Measurements from ENCODE around the gene MGRN1. TPM values are rescaled to one million over a fixed set of nuclear protein-coding genes. Genes with fewer than 3 reads are reported as not detected.

Gene MGRN1
- total RNA-seq, 3 donors from 2014 or later, result 72.3 to 80.2 (median 77.0) TPM

- ATAC-seq (no peak), DNase-seq (no peak)
- TF ChIP-seq CTCF (IDR thresholded peaks at IDR 0.05), result no peak
- H3K4me1 ChIP-seq (ENCODE audit: low read depth), result peaks cover 13% of the 10 kb centered on the region
- no peak overlapping the region for H3K4me3 ChIP-seq
- intact Hi-C loops (cut with DNase I, micrococcal nuclease), result no loop called here
- peaks cover 4% of the 10 kb centered on the region for H3K9me3 ChIP-seq
- no peaks in the 10 kb centered on the region for H3K36me3 ChIP-seq (ENCODE audit: low read depth)
These were observed 1.8 kb downstream of the MGRN1 start for GRCh38 chr16:4626396-4626795.

GRCh38 chr16:4628283-4628682 lies 3.7 kb downstream of the MGRN1 start:
- Histone ChIP-seq H3K4me3 (no peak overlapping the region), H3K36me3 (ENCODE audit: low read depth) (no peaks in the 10 kb centered on the region), H3K4me1 (ENCODE audit: low read depth) (peaks cover 13% of the 10 kb centered on the region), H3K9me3 (peaks cover 6% of the 10 kb centered on the region)
- no peak for TF ChIP-seq CTCF (IDR thresholded peaks at IDR 0.05)
- DNase-seq (no peak), ATAC-seq (no peak)
- intact Hi-C loops (cut with DNase I, micrococcal nuclease), result no loop called here

GRCh38 chr16:4631444-4631843 lies 6.8 kb downstream of the MGRN1 start:
- DNase-seq (no peak), ATAC-seq (no peak)
- intact Hi-C loops (cut with DNase I, micrococcal nuclease), result no loop called here
- Histone ChIP-seq H3K4me3 (no peak overlapping the region), H3K36me3 (ENCODE audit: low read depth) (no peaks in the 10 kb centered on the region), H3K9me3 (peaks cover 6% of the 10 kb centered on the region), H3K4me1 (ENCODE audit: low read depth) (peaks cover 4% of the 10 kb centered on the region)
- TF ChIP-seq CTCF (IDR thresholded peaks at IDR 0.05), result no peak

GRCh38 chr16:4633910-4634635 lies 9.4 kb downstream of the MGRN1 start:
- no peak for TF ChIP-seq CTCF (IDR thresholded peaks at IDR 0.05)
- ATAC-seq, result no peak
- H3K4me3 ChIP-seq, result no peak overlapping the region
- H3K36me3 ChIP-seq (ENCODE audit: low read depth), result no peaks in the 10 kb centered on the region
- H3K4me1 ChIP-seq (ENCODE audit: low read depth), result no peaks in the 10 kb centered on the region
- H3K9me3 ChIP-seq, result peaks cover 6% of the 10 kb centered on the region
- intact Hi-C loops (cut with DNase I, micrococcal nuclease), result no loop called here
- no peak for DNase-seq

GRCh38 chr16:4634768-4635167 lies 10.1 kb downstream of the MGRN1 start:
- DNase-seq (no peak), ATAC-seq (no peak)
- no peak for TF ChIP-seq CTCF (IDR thresholded peaks at IDR 0.05)
- peaks cover 6% of the 10 kb centered on the region for H3K9me3 ChIP-seq
- intact Hi-C loops (cut with DNase I, micrococcal nuclease), result no loop called here
- no peaks in the 10 kb centered on the region for H3K36me3 ChIP-seq (ENCODE audit: low read depth)
- no peak overlapping the region for H3K4me3 ChIP-seq
- H3K4me1 ChIP-seq (ENCODE audit: low read depth), result no peaks in the 10 kb centered on the region
